M059J (cell line): ENCODE measurements around the gene THSD4. TPM values are rescaled to one million over a fixed set of nuclear protein-coding genes. Genes with fewer than 3 reads are reported as not detected.
"Not testable (repeated sequence)": the region's sequence is repeated elsewhere in the genome, so short reads cannot be mapped to it uniquely, and the experiment has no call there.

Experiments
- DNase-seq: peaks from one replicate; pipeline ENCODE4 v3.0.0-alpha.2; 2012; ENCODE audit warnings: low read depth
- total RNA-seq: library from RNA; depleted of rRNA; stranded (reverse); fragments of >200 nt; shearing (Covaris generic); gene quantifications from 2 replicates; pipeline ENCODE4 v1.2.3, GENCODE V29; 2014

The THSD4 gene
- total RNA-seq, 1 experiment from 2014 or later = 9.9 TPM

- no peak for DNase-seq
Observed at GRCh38 chr15:71657141-71657540, 541.9 kb downstream of the THSD4 start.

GRCh38 chr15:71658036-71658435, 542.8 kb downstream of the THSD4 start:
- no peak for DNase-seq

GRCh38 chr15:71658827-71659729, 543.8 kb downstream of the THSD4 start:
- DNase-seq = no peak

GRCh38 chr15:71659730-71660067, 544.4 kb downstream of the THSD4 start:
- peak; percentile 32 for DNase-seq

GRCh38 chr15:71660501-71660900, 545.2 kb downstream of the THSD4 start:
- DNase-seq = no peak

GRCh38 chr15:71662306-71662705, 547.0 kb downstream of the THSD4 start:
- no peak for DNase-seq

- DNase-seq = no peak
Observed at GRCh38 chr15:71664622-71665021, 549.4 kb downstream of the THSD4 start.

- no peak for DNase-seq
Observed at GRCh38 chr15:71666763-71667620, 551.7 kb downstream of the THSD4 start.

GRCh38 chr15:71669688-71670087, 554.4 kb downstream of the THSD4 start:
- no peak for DNase-seq

- DNase-seq = not testable (repeated sequence)
Observed at GRCh38 chr15:71670222-71670621, 555.0 kb downstream of the THSD4 start.

GRCh38 chr15:71674354-71674753, 559.1 kb downstream of the THSD4 start:
- DNase-seq = no peak

GRCh38 chr15:71677352-71677751, 562.1 kb downstream of the THSD4 start:
- no peak for DNase-seq

- no peak for DNase-seq
Observed at GRCh38 chr15:71677766-71678165, 562.5 kb downstream of the THSD4 start.

GRCh38 chr15:71678191-71678590, 562.9 kb downstream of the THSD4 start:
- DNase-seq = no peak

- no peak for DNase-seq
Observed at GRCh38 chr15:71678605-71679004, 563.3 kb downstream of the THSD4 start.

- DNase-seq = no peak
Observed at GRCh38 chr15:71679223-71679792, 564.0 kb downstream of the THSD4 start.

GRCh38 chr15:71679793-71680353, 564.6 kb downstream of the THSD4 start:
- no peak for DNase-seq

GRCh38 chr15:71682001-71682400, 566.7 kb downstream of the THSD4 start:
- no peak for DNase-seq

- peak; percentile 46 for DNase-seq
Observed at GRCh38 chr15:71683411-71684274, 568.4 kb downstream of the THSD4 start.

GRCh38 chr15:71685420-71685993, 570.2 kb downstream of the THSD4 start:
- DNase-seq = peak; percentile 62
